CD14-positive monocyte (primary cell): Measurements from ENCODE around the gene LAMA1. TPM values are rescaled to one million over a fixed set of nuclear protein-coding genes. Genes with fewer than 3 reads are reported as not detected.

Experiments used
- DNase-seq, 3 donors: peaks; one replicate each; pipeline ENCODE4 v3.0.0-alpha.2; 2011 to 2022
- H2AFZ ChIP-seq: 2 replicates; pipeline ENCODE4 v1.6.0; 2012; ENCODE audit warnings: mild to moderate bottlenecking, low read depth, low read length, inconsistent platforms; ENCODE audit not compliant: insufficient read depth, poor library complexity, severe bottlenecking
- H3K27ac ChIP-seq, 2 donors: 1 replicate in 1 of 2; 2 replicates in 1 of 2; pipeline ENCODE4 v1.5.1; 2012 to 2013; ENCODE audit warnings: low read length in 2 of 2, control low read depth in 1 of 2, inconsistent platforms in 1 of 2, low read depth in 1 of 2, mild to moderate bottlenecking in 1 of 2
- H3K27me3 ChIP-seq, 2 donors: one replicate each; pipeline versions ENCODE4 v1.6.0 to v1.6.1; 2011 to 2013; ENCODE audit warnings: low read length in 2 of 2; ENCODE audit not compliant: control insufficient read depth in 2 of 2, insufficient read depth in 2 of 2
- H3K36me3 ChIP-seq, 2 donors: replicated peaks in 1 of 2; 1 replicate in 1 of 2; 2 replicates in 1 of 2; pipeline versions ENCODE4 v1.5.1 to v1.6.1; 2012 to 2013; ENCODE audit warnings: low read length in 2 of 2, control low read depth in 1 of 2, inconsistent platforms in 1 of 2, mild to moderate bottlenecking in 1 of 2; ENCODE audit not compliant: insufficient read depth in 2 of 2, control insufficient read depth in 1 of 2
- H3K4me1 ChIP-seq, 2 donors: 1 replicate in 1 of 2; 2 replicates in 1 of 2; pipeline versions ENCODE4 v1.5.1 to v1.6.1; 2012 to 2013; ENCODE audit warnings: low read length in 2 of 2, control low read depth in 1 of 2, inconsistent platforms in 1 of 2, mild to moderate bottlenecking in 1 of 2, moderate library complexity in 1 of 2; ENCODE audit not compliant: insufficient read depth in 2 of 2, control insufficient read depth in 1 of 2
- H3K4me2 ChIP-seq: replicated peaks from 2 replicates; pipeline ENCODE3; 2012; ENCODE audit warnings: low read length, moderate library complexity, mild to moderate bottlenecking; ENCODE audit not compliant: poor library complexity, severe bottlenecking; ENCODE audit errors: extremely low read depth
- H3K4me3 ChIP-seq, 3 experiments: fragments of 200-600 bp in 1 of 3; sonication (generic) in 1 of 3; replicated peaks in 1 of 3; 1 replicate in 2 of 3; 2 replicates in 1 of 3; pipeline ENCODE4 v1.5.1; 2011 to 2013; ENCODE audit warnings: low read length in 3 of 3, mild to moderate bottlenecking in 3 of 3, control low read depth in 2 of 3, low read depth in 2 of 3, inconsistent platforms in 1 of 3, moderate library complexity in 1 of 3
- H3K79me2 ChIP-seq: 2 replicates; pipeline ENCODE4 v1.6.0; 2012; ENCODE audit warnings: mild to moderate bottlenecking, control low read depth, inconsistent platforms, low read length, moderate library complexity; ENCODE audit not compliant: insufficient read depth
- H3K9ac ChIP-seq: 2 replicates; pipeline ENCODE4 v1.6.0; 2017; ENCODE audit warnings: low read length, mild to moderate bottlenecking; ENCODE audit not compliant: insufficient read depth, poor library complexity, severe bottlenecking
- H3K9me3 ChIP-seq, 2 donors: replicated peaks in 1 of 2; 1 replicate in 1 of 2; 2 replicates in 1 of 2; pipeline versions ENCODE4 v1.5.1 to v1.6.1; 2012 to 2013; ENCODE audit warnings: low read length in 2 of 2, control low read depth in 1 of 2; ENCODE audit not compliant: control insufficient read depth in 1 of 2, insufficient read depth in 1 of 2
- H4K20me1 ChIP-seq: 2 replicates; pipeline ENCODE4 v1.6.0; 2012; ENCODE audit warnings: mild to moderate bottlenecking, low read length, control low read depth, moderate library complexity; ENCODE audit not compliant: insufficient read depth
- H3K27ac Mint-ChIP-seq, 7 donors: one replicate each; pipeline ENCODE4 v1.8.0; 2020; ENCODE audit warnings: mild to moderate bottlenecking in 7 of 7, mixed read lengths in 7 of 7, moderate library complexity in 6 of 7, inconsistent platforms in 2 of 7
- H3K27me3 Mint-ChIP-seq, 3 donors: one replicate each; pipeline ENCODE4 v1.8.0; 2021 to 2022; ENCODE audit warnings: low read depth in 3 of 3, mild to moderate bottlenecking in 3 of 3, mixed read lengths in 3 of 3, moderate library complexity in 3 of 3, inconsistent platforms in 1 of 3
- H3K36me3 Mint-ChIP-seq, 2 donors: one replicate each; pipeline ENCODE4 v1.8.0; 2020; ENCODE audit warnings: mixed read lengths in 2 of 2, inconsistent platforms in 1 of 2, mild to moderate bottlenecking in 1 of 2
- H3K4me1 Mint-ChIP-seq: one replicate; pipeline ENCODE4 v1.8.0; 2020; ENCODE audit warnings: mild to moderate bottlenecking, mixed read lengths
- H3K4me3 Mint-ChIP-seq, 2 donors: one replicate each; pipeline ENCODE4 v1.8.0; 2020; ENCODE audit warnings: mild to moderate bottlenecking in 2 of 2, mixed read lengths in 2 of 2, moderate library complexity in 1 of 2
- H3K9me3 Mint-ChIP-seq, 7 donors: one replicate each; pipeline ENCODE4 v1.8.0; 2020 to 2022; ENCODE audit warnings: mixed read lengths in 7 of 7, mild to moderate bottlenecking in 6 of 7, moderate library complexity in 6 of 7, inconsistent platforms in 2 of 7
- CTCF ChIP-seq: fragments of 200-600 bp; IDR thresholded peaks from one replicate; pipeline ENCODE4 v1.8.0; 2022; ENCODE audit warnings: antibody characterized with exemption, mild to moderate bottlenecking
- WGBS: methylation state at CpG from one replicate; pipeline ENCODE4 v1.1.5; 2013; ENCODE audit warnings: missing lambda C conversion rate; ENCODE audit not compliant: insufficient coverage; 5-methylcytosine and 5-hydroxymethylcytosine counted together
- intact Hi-C, 2 donors: fragments of 100-400 bp; cut with micrococcal nuclease; formaldehyde crosslinking; loops; one replicate each; pipeline versions ENCODE4 v1.15.0 to v1.15.1; 2023
- polyA minus RNA-seq: library from RNA; depleted of rRNA, polyadenylated mRNA; stranded (reverse); fragments of >200 nt; gene quantifications from 2 replicates; pipeline ENCODE4 v1.2.3, GENCODE V29; 2012
- polyA plus RNA-seq, 3 donors: library from polyadenylated mRNA; depleted of rRNA in 1 of 3; unstranded in 2 of 3; stranded (reverse) in 1 of 3; fragments of 300-500 nt in 2 of 3; fragments of >200 nt in 1 of 3; fragmentation: Illumina TruSeq in 2 of 3; gene quantifications; 1 replicate in 2 of 3; 2 replicates in 1 of 3; pipeline ENCODE4 v1.2.3, GENCODE V29; 2012 to 2021
- total RNA-seq, 12 experiments: library from RNA in 1 of 12; stranded (reverse) in 1 of 12; fragments of 120-200 nt in 1 of 12; gene quantifications; one replicate each; pipeline ENCODE4 v1.2.4 and lab custom pipeline; 2013 to 2026; ENCODE audit warnings: mixed read lengths in 6 of 12, inconsistent platforms in 1 of 12

Gene LAMA1
- not detected for total RNA-seq (2013)
- polyA plus RNA-seq, result not detected
- polyA minus RNA-seq, result not detected in 2 replicates
- total RNA-seq (lab: John Stamatoyannopoulos, UW), result 0 to 3.6 (median 0.28) reads per million in 11 experiments

GRCh38 chr18:7117390-7118355, at the start of gene LAMA1:
TSS of gene LAMA1 (minus strand) at chr18:7117797. CDS start at chr18:7117720, 77 bp downstream.
- intact Hi-C loops, result no loop called here
- Mint-ChIP-seq H3K27me3 (peaks cover 47 to 73% (median 66%) of the 10 kb centered on the region in 3 donors), H3K36me3 (peaks cover 0 to 2% of the 10 kb centered on the region in 2 donors), H3K9me3 (peaks cover 0 to 17% (median 7%) of the 10 kb centered on the region in 7 donors), H3K4me3 (peak within 1 kb of the TSS in 1 of 2 donors; percentile 82), H3K4me1 (peaks cover 7% of the 10 kb centered on the region), H3K27ac (no peak within 1 kb of the TSS)
- H3K4me2 ChIP-seq, result peak within 1 kb of the TSS; percentile 22
- no peak for TF ChIP-seq CTCF
- WGBS, result 2% methylated on average over 68 of the region's 95 CpGs
- no peak within 1 kb of the TSS for H3K27ac ChIP-seq
- H3K27me3 ChIP-seq, result peaks cover 38 to 62% of the 10 kb centered on the region in 2 donors
- H3K4me1 ChIP-seq, result no peaks in the 10 kb centered on the region
- no peaks in the 10 kb centered on the region for H3K36me3 ChIP-seq
- H2AFZ ChIP-seq, result no peak within 1 kb of the TSS
- no peak within 1 kb of the TSS for H3K9ac ChIP-seq
- no peaks in the 10 kb centered on the region for H3K79me2 ChIP-seq
- H4K20me1 ChIP-seq, result no peaks in the 10 kb centered on the region
- no peak for DNase-seq
- peaks cover 0 to 10% of the 10 kb centered on the region in 2 donors for H3K9me3 ChIP-seq
- no peak within 1 kb of the TSS for H3K4me3 ChIP-seq

- H3K27ac Mint-ChIP-seq, result peak overlapping the region in 1 of 7 donors; percentile 5
Measured at GRCh38 chr18:7165846-7166393, 48.3 kb upstream of the LAMA1 start.

More at GRCh38 chr18:7165846-7166393, 48.3 kb upstream of the LAMA1 start:
- TF ChIP-seq CTCF, result no peak
- DNase-seq, result no peak
- no peaks in the 10 kb centered on the region for H3K9me3 ChIP-seq
- no peaks in the 10 kb centered on the region for H3K36me3 ChIP-seq
- no peaks in the 10 kb centered on the region for H3K4me1 ChIP-seq
- H3K27me3 Mint-ChIP-seq, result peaks cover 0 to 4% (median 0%) of the 10 kb centered on the region in 3 donors
- H4K20me1 ChIP-seq, result no peaks in the 10 kb centered on the region
- no peak overlapping the region for H3K4me3 Mint-ChIP-seq
- no peaks in the 10 kb centered on the region for H3K36me3 Mint-ChIP-seq
- no peak overlapping the region for H3K4me2 ChIP-seq
- no peaks in the 10 kb centered on the region for H3K9me3 Mint-ChIP-seq
- no peak overlapping the region for H3K27ac ChIP-seq
- no peak overlapping the region for H2AFZ ChIP-seq
- intact Hi-C loops, result no loop called here
- no peak overlapping the region for H3K9ac ChIP-seq
- peaks cover 11% of the 10 kb centered on the region for H3K4me1 Mint-ChIP-seq
- H3K27me3 ChIP-seq, result no peaks in the 10 kb centered on the region
- WGBS, result 80% methylated on average over 9 of the region's 11 CpGs
- no peaks in the 10 kb centered on the region for H3K79me2 ChIP-seq
- no peak overlapping the region for H3K4me3 ChIP-seq
